ENCODE results near the gene SNRPA1.

SNRPA1 gene

GRCh38 chr15:101233651-101234280 is 61.3 kb downstream of the SNRPA1 start:
- DNase-seq: no peak

GRCh38 chr15:101232677-101233076 is 62.4 kb downstream of the SNRPA1 start:
- no peak for DNase-seq

Data from Kasumi-1 (cell line).